NCI-H146 treated with DMSO at 0.1 percent for 48 hours (cell line): ENCODE measurements around the gene FOXP2.
A peak's percentile ranks its signal among the peaks of the same experiment; 100 is the strongest.
"Not testable (repeated sequence)": the region's sequence is repeated elsewhere in the genome, so short reads cannot be mapped to it uniquely, and the experiment has no call there.

Experiments
- DNase-seq: peaks from one replicate; lab custom pipeline; 2025; ENCODE audit not compliant: unreplicated experiment; lab: John Stamatoyannopoulos, UW

The FOXP2 gene

GRCh38 chr7:114574384-114574783 lies 159.8 kb downstream of the FOXP2 start:
- no peak for DNase-seq

DNA sequence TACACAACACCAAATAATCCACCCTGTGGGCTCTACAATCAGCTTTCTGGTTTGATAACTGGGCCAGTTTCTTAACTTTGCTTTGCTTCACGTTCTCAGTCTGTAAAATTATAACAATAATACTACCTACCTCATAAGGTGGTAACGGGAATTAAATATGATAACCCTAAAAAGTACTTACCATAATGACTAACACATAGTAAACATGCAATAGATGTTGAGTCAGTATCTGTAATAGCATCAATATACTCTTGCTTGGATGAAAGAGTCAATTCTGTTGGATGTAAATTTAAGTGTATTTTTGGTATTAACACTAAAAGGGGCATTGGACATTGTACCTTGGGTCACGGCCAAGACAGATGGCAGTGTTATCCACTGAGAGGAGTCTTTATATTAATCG lies 160.5 kb downstream of the FOXP2 start:
- no peak for DNase-seq

DNA sequence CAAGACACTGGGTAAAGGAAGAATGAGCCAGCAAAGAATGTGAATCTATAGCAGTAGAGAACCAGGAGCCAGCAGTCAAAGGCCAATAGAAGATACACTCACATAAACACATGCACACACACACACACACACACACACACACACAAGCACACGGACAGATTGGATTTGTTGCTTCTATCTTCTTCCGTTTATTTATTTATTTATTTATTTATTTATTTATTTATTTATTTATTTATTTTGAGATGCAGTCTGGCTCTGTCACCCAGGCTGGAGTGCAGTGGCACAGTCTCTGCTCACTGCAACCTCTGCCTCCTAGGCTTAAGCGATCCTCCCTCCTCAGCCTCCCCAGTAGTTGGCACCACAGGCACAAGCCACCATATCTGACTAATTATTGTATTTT lies 166.3 kb downstream of the FOXP2 start:
- not testable (repeated sequence) for DNase-seq

DNA sequence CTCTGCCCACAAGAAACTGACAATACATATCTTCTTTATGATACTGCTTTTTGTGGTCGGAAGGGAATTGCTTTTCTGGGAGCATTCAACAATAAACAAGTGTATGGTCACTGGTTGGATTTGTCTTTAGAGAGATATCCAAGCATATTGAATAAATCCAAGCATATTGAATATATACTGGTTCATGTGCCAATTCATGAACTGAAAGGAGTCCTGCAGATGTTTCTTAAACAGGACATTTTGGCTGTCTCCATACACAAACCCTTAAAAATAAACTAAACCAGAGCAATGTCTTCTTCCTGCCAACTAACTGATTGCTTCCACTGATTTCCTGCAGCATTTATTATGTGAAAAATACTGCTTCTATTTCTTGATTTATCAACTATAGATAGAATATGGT lies 173.9 kb downstream of the FOXP2 start:
- no peak for DNase-seq

DNA sequence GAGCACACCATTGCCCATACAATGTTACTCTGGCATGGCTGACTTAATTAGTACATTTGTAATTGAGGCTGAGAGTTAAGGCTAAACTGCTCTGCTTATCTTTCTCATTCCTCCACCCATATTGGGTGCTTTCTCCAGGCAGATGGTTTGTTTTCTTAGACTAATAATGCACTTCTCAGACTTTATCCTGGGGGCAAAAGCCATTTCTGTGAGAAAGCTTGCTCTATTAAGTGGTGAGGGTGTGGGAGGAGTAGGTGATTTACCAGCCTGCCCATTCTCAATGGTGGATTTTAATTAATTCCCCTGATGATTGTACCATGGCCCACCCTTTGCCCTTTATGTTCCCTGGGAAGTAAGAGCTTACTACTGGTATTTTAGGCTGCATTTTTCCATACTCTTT lies 174.8 kb downstream of the FOXP2 start:
- DNase-seq, result no peak

- no peak for DNase-seq
These were observed 175.7 kb downstream of the FOXP2 start for GRCh38 chr7:114590298-114590697.

DNA sequence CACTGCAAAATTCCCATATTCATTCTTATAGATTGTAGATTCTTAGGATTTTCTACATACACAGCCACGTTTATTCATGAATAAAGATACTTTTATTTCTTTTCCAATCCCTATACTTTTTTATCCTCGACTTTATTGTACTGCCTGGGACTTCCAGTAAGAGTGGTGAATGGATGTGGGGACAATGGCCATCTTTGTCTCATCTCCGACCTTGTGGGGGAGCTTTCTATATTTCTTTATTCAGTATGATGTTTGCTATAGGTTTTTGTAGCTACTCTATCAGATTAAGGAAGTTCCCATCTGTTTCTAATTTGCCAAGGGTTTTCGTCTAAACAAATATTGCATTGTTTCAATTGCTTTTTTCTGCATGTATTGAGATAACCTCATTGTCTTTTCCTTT lies 184.3 kb downstream of the FOXP2 start:
- no peak for DNase-seq

DNA sequence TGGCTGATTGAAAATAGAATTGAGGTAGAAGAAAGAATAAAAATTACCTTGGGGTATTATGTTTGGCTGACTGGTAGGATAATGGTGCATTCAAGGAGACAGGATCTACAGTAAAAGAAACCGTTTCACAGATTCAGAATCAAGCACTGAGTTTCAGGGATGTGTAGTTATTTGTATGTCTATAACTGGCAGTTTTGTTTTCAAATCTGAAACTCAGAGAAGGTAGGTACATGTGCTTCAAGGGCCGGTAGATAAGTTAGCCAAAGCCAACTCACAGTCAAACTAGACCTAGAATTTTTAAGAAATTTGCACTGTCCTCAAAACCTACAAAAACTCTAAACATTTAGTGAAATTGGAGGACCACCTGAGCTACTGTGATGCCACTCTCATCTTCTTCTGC lies 191.5 kb downstream of the FOXP2 start:
- DNase-seq, result no peak

GRCh38 chr7:114608822-114609221 lies 194.2 kb downstream of the FOXP2 start:
- DNase-seq, result not testable (repeated sequence)

- no peak for DNase-seq
These were observed 205.6 kb downstream of the FOXP2 start for GRCh38 chr7:114620208-114620607.

DNA sequence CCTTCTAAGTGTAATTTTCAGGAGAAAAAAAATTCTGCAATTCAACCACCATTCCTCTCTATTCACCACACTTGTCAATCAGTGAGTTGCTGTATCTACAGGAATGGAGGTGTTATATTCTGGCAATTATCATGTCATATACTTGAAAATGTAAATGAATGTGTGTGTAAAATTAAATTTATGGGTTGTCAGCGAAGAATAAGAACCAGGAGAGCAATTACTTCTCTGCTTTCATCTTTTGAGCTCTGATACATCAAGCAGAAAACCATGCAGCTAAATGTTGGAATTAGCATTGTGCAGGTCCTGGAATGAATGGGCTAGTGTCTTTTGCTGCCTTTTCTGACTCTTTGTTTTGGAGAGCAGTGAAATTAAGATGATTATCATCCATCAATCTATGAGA lies 207.6 kb downstream of the FOXP2 start:
- DNase-seq, result peak; percentile 64

DNA sequence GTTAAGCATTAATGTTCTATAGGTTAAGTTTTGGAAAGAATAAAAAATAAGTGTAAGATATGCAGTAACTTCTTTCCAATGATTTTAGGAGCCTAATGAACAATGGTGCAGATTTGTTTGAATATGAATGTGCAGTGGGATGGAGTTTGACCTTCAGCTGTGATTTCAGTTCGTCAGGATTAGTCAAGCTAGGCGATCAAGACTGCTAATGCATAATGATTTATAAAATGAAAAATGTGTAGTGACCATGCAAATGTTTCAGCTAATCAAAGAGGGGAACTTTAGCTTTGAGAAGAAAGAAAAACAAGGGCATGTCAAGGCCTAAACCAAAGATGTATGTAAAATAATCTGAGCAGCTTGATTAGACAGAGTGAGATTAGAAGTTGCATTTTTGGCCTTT lies 208.5 kb downstream of the FOXP2 start:
- peak; percentile 44 for DNase-seq

GRCh38 chr7:114627231-114627630 lies 212.6 kb downstream of the FOXP2 start:
- no peak for DNase-seq

- no peak for DNase-seq
These were observed 213.7 kb downstream of the FOXP2 start for GRCh38 chr7:114628362-114628761.

- no peak for DNase-seq
These were observed 215.1 kb downstream of the FOXP2 start for GRCh38 chr7:114629762-114630161.

GRCh38 chr7:114630201-114630990 lies 215.8 kb downstream of the FOXP2 start:
- DNase-seq, result peak; percentile 53

GRCh38 chr7:114631249-114631822 lies 216.7 kb downstream of the FOXP2 start:
- peak; percentile 57 for DNase-seq

GRCh38 chr7:114639451-114639850 lies 224.8 kb downstream of the FOXP2 start:
- no peak for DNase-seq

DNA sequence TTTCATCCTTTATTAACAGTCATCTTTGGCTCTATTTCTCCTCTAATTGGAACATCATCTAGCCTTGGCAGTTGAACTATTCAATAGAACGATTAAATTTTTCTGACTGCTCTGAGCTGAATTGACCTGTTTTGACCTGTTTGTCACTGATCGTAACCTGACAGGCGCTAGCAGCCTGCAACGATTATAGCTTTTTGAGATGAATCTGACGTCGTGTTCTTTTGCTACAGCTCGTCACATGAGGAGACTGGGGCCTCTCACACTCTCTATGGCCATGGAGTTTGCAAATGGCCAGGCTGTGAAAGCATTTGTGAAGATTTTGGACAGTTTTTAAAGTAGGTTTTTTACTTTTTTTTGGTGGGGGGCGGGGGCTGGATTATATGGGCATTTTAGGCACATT lies 229.8 kb downstream of the FOXP2 start:
- peak; percentile 58 for DNase-seq

- DNase-seq, result peak; percentile 85
These were observed 230.8 kb downstream of the FOXP2 start for GRCh38 chr7:114645451-114645850.

DNA sequence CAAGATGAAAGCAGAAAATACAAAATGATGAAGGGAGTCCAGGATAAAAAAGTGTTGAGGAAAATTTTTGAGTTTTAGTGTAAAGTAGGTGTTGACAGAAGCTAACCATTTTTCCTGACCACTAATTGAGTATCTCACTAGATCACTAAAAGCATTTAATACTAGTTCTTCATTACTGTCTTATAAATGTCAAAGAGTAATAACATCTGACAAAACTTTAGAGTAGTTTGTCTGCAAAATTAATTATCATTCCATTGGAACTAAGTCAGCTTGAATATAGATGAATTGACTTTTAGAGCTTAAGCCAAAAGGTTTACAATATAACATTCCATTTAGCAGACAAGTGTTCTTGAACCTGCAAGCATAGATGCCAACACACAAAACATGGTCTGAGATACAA lies 232.9 kb downstream of the FOXP2 start:
- DNase-seq, result no peak

GRCh38 chr7:114648117-114648516 lies 233.5 kb downstream of the FOXP2 start:
- no peak for DNase-seq

GRCh38 chr7:114648680-114649079 lies 234.1 kb downstream of the FOXP2 start:
- peak; percentile 82 for DNase-seq
